Endothelial cell (in vitro differentiated cells): ENCODE results near the gene AP4E1. TPM values are rescaled to one million over a fixed set of nuclear protein-coding genes. Genes with fewer than 3 reads are reported as not detected.

Experiments used
- DNase-seq: peaks from one replicate; pipeline ENCODE4 v3.0.0; 2021; ENCODE audit warnings: low spot score
- H3K27ac Mint-ChIP-seq: one replicate; pipeline ENCODE4 v1.8.0; 2021; ENCODE audit warnings: mixed read lengths, inconsistent platforms; ENCODE audit not compliant: unreplicated experiment
- H3K27me3 Mint-ChIP-seq: one replicate; pipeline ENCODE4 v1.8.0; 2021; ENCODE audit warnings: mild to moderate bottlenecking, moderate library complexity, mixed read lengths, inconsistent platforms; ENCODE audit not compliant: unreplicated experiment
- H3K36me3 Mint-ChIP-seq: one replicate; pipeline ENCODE4 v1.8.0; 2021; ENCODE audit warnings: mild to moderate bottlenecking, low read depth, mixed read lengths, inconsistent platforms; ENCODE audit not compliant: unreplicated experiment
- H3K4me1 Mint-ChIP-seq: one replicate; pipeline ENCODE4 v1.8.0; 2021; ENCODE audit warnings: mild to moderate bottlenecking, mixed read lengths, inconsistent platforms; ENCODE audit not compliant: unreplicated experiment
- H3K4me3 Mint-ChIP-seq: one replicate; pipeline ENCODE4 v1.8.0; 2021; ENCODE audit warnings: mild to moderate bottlenecking, mixed read lengths, inconsistent platforms; ENCODE audit not compliant: unreplicated experiment
- H3K9me3 Mint-ChIP-seq: one replicate; pipeline ENCODE4 v1.8.0; 2021; ENCODE audit warnings: mixed read lengths, inconsistent platforms; ENCODE audit not compliant: unreplicated experiment
- total RNA-seq: library from RNA; stranded (reverse); fragmentation: NEBNext Ultra II Directional; extraction: Animal tissue kit (Norgen Biotek cat#: 25700); gene quantifications from one replicate; pipeline ENCODE4 v1.2.1, GENCODE V29; 2021; ENCODE audit not compliant: unreplicated experiment
- TF ChIP-seq, protein P1 (sequence below): fragments of 200-600 bp; sonication (generic); IDR thresholded peaks from one replicate; pipeline ENCODE4 v1.5.0; 2021; ENCODE audit warnings: antibody characterized with exemption; ENCODE audit not compliant: unreplicated experiment

The AP4E1 gene
- total RNA-seq, 1 donor from 2014 or later = 7.4 TPM

GRCh38 chr15:50993598-50993997, 85.1 kb downstream of the AP4E1 start:
- Mint-ChIP-seq H3K9me3 (no peaks in the 10 kb centered on the region), H3K4me3 (no peak overlapping the region), H3K4me1 (no peaks in the 10 kb centered on the region), H3K27me3 (no peaks in the 10 kb centered on the region), H3K36me3 (no peaks in the 10 kb centered on the region), H3K27ac (no peak overlapping the region)
- DNase-seq = no peak
- TF ChIP-seq, protein P1, sequence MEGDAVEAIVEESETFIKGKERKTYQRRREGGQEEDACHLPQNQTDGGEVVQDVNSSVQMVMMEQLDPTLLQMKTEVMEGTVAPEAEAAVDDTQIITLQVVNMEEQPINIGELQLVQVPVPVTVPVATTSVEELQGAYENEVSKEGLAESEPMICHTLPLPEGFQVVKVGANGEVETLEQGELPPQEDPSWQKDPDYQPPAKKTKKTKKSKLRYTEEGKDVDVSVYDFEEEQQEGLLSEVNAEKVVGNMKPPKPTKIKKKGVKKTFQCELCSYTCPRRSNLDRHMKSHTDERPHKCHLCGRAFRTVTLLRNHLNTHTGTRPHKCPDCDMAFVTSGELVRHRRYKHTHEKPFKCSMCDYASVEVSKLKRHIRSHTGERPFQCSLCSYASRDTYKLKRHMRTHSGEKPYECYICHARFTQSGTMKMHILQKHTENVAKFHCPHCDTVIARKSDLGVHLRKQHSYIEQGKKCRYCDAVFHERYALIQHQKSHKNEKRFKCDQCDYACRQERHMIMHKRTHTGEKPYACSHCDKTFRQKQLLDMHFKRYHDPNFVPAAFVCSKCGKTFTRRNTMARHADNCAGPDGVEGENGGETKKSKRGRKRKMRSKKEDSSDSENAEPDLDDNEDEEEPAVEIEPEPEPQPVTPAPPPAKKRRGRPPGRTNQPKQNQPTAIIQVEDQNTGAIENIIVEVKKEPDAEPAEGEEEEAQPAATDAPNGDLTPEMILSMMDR = no peak

DNA sequence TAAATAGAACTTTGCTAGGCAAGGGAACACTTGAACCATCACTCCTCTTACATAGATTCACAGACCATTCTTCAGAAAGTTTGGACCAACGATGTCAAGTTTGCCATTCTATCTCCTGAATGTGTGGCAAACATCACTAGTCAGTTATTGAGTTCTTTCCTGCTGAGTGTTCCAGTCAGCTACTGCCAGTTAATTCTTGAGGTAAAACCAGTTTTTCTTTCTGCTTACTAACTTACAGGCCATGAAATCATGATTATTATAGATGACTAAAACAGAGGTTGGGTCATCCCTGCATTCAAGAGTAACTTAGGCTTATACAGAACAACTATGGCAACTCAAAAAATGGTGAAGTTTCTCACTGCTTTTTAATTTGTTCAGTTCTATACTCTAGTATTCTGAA, 88.2 kb downstream of the AP4E1 start:
- H3K9me3 Mint-ChIP-seq = no peaks in the 10 kb centered on the region
- H3K27ac Mint-ChIP-seq = no peak overlapping the region
- no peak for DNase-seq
- no peaks in the 10 kb centered on the region for H3K4me1 Mint-ChIP-seq
- no peak overlapping the region for H3K4me3 Mint-ChIP-seq
- no peaks in the 10 kb centered on the region for H3K36me3 Mint-ChIP-seq
- TF ChIP-seq, protein P1 = no peak
- no peaks in the 10 kb centered on the region for H3K27me3 Mint-ChIP-seq

- Mint-ChIP-seq H3K9me3 (no peaks in the 10 kb centered on the region), H3K36me3 (no peaks in the 10 kb centered on the region), H3K27ac (no peak overlapping the region), H3K4me3 (no peak overlapping the region), H3K4me1 (no peaks in the 10 kb centered on the region), H3K27me3 (no peaks in the 10 kb centered on the region)
- DNase-seq = no peak
- TF ChIP-seq, protein P1 = no peak
Observed at GRCh38 chr15:50997371-50998051, 89.0 kb downstream of the AP4E1 start.

GRCh38 chr15:51004103-51004551, 95.6 kb downstream of the AP4E1 start:
- Mint-ChIP-seq H3K4me3 (no peak overlapping the region), H3K9me3 (peaks cover 4% of the 10 kb centered on the region), H3K27me3 (no peaks in the 10 kb centered on the region), H3K4me1 (no peaks in the 10 kb centered on the region), H3K27ac (no peak overlapping the region), H3K36me3 (peaks cover 18% of the 10 kb centered on the region)
- TF ChIP-seq, protein P1 = no peak
- no peak for DNase-seq

- no peak overlapping the region for H3K27ac Mint-ChIP-seq
- DNase-seq = no peak
- peaks cover 4% of the 10 kb centered on the region for H3K9me3 Mint-ChIP-seq
- TF ChIP-seq, protein P1 = no peak
- H3K4me1 Mint-ChIP-seq = no peaks in the 10 kb centered on the region
- peaks cover 18% of the 10 kb centered on the region for H3K36me3 Mint-ChIP-seq
- no peak overlapping the region for H3K4me3 Mint-ChIP-seq
- H3K27me3 Mint-ChIP-seq = no peaks in the 10 kb centered on the region
Observed at GRCh38 chr15:51006336-51006985, 98.0 kb downstream of the AP4E1 start.
